ENCODE measurements around the gene ACER1. TPM values are rescaled to one million over a fixed set of nuclear protein-coding genes. Genes with fewer than 3 reads are reported as not detected.

The ACER1 gene, protein sequence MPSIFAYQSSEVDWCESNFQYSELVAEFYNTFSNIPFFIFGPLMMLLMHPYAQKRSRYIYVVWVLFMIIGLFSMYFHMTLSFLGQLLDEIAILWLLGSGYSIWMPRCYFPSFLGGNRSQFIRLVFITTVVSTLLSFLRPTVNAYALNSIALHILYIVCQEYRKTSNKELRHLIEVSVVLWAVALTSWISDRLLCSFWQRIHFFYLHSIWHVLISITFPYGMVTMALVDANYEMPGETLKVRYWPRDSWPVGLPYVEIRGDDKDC
- not detected for total RNA-seq

DNA sequence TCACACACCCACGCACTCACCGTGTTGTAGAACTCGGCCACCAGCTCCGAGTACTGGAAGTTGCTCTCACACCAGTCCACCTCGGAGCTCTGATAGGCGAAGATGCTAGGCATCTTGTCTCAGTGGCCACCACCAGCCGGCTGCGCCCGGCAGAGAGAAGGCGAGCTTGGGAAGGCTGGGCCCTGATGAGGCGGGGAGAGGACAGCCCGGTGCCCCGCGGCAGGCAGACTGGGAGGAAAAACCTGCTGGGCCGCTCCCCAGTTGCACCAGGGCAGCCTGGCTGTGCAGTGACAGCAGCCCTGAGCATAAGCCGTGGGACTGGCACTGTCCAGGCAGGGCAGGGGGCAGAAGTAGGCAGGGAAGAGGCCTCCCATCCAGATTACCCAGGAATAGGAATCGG lies at the start of gene ACER1:
Gene ACER1 (minus strand): TSS at position 174 of the 400 bp plus-strand sequence. CDS start 61 bp downstream, at position 113.

DNA sequence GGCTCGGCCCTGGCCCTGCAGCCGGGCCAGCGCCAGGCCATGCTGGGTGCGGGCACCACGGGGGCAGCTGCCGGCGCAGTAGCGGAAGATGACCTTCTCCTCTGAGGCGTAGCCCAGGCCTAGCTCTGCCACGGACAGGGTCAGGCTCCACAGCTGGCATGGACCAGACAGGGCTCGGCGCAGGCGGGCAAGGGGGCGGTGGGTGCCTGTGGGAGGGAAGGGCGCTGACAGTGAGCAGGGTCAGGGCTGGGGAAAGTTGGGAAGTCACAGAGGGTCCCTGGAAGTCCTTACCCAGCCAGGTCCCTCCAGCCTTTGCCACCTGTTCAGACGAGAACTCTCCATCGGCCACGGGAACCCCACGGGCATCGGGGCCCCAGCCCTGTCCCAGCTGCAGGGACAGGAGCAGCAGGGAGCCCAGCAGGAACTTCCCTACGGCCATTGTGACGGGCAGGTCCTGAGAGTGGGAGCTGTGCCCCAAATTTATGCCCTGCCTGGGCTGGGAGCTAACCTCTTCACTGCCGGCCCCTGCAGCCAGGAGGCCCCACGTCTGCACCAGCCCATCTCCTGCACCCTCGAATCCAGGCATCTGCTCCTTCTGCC lies 42.1 kb upstream of the ACER1 start, which contains the start of gene PSPN:
Gene PSPN (minus strand): TSS at position 523 of the 600 bp plus-strand sequence. CDS start 84 bp downstream, at position 439.

DNA sequence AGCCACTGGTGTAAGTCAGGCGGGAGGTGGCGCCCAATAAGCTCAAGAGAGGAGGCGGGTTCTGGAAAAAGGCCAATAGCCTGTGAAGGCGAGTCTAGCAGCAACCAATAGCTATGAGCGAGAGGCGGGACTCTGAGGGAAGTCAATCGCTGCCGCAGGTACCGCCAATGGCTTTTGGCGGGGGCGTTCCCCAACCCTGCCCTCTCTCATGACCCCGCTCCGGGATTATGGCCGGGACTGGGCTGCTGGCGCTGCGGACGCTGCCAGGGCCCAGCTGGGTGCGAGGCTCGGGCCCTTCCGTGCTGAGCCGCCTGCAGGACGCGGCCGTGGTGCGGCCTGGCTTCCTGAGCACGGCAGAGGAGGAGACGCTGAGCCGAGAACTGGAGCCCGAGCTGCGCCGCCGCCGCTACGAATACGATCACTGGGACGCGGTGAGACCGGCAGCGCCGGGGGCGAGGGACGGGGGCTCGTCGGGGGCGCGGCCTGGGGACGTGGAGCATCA lies 39.2 kb upstream of the ACER1 start, which contains the start of gene ALKBH7:
Gene ALKBH7 (plus strand): TSS at position 201 of the 502 bp plus-strand sequence. CDS start 27 bp downstream, at position 228.

DNA sequence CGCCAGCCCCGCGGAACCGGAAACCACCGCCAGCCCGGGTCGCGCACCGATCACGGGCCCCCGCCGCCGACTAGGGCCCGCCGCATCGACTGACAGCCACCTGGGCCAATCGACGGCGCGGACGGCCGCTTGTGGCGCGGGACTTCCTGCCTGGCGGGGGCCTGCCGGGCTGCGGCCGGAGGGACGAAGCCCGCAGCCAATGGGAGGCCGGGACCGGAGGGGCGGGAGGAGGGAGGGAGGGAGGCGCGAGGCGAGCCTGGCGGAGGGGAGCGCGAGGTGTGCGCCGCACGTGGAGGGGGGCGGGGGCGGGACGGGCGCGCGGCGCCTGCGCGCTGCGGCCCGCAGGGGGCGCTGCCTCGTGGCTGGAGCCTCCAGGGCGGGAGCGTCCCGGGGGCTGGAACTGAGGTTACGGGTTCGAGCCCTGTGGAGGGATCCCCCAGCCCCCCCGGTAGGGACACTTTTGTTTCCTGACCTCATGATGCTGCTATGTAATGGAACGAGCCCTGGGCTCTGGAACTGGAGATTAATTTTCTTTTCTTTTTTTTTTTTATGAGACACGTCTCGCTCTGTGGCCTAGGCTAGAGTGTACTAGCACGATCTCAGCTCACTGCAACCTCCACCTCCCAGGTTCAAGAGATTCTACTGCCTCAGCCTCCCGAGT lies 53.4 kb downstream of the ACER1 start, which contains the start of gene MLLT1:
Gene MLLT1 (minus strand): TSS at position 45 of the 661 bp plus-strand sequence. CDS start 191 bp downstream, outside the sequence.

Other genes with a start within 250 kb of the ACER1 start
- gene RFX2, start 223.1 kb downstream of the ACER1 start, total RNA-seq: 11.1 TPM
- gene ACSBG2, start 197.9 kb downstream of the ACER1 start, total RNA-seq: not detected
- 31.1 TPM for gene MLLT1, start 53.6 kb downstream of the ACER1 start, total RNA-seq
- 43.0 TPM for gene CLPP, start 27.9 kb upstream of the ACER1 start, total RNA-seq
- gene ALKBH7, start 39.2 kb upstream of the ACER1 start, total RNA-seq: 147 TPM
- 2.5 TPM for gene PSPN, start 42.3 kb upstream of the ACER1 start, total RNA-seq
- 59.6 TPM for gene GTF2F1, start 59.6 kb upstream of the ACER1 start, total RNA-seq
- gene KHSRP, start 91.2 kb upstream of the ACER1 start, total RNA-seq: 186 TPM
- gene SLC25A41, start 100.2 kb upstream of the ACER1 start, total RNA-seq: 0.53 TPM
- 59.8 TPM for gene SLC25A23, start 126.2 kb upstream of the ACER1 start, total RNA-seq
- 57.0 TPM for gene CRB3, start 130.7 kb upstream of the ACER1 start, total RNA-seq
- gene DENND1C, start 148.2 kb upstream of the ACER1 start, total RNA-seq: 2.2 TPM
- gene TUBB4A, start 168.7 kb upstream of the ACER1 start, total RNA-seq: 17.9 TPM
- 0.76 TPM for gene TNFSF9, start 197.4 kb upstream of the ACER1 start, total RNA-seq